ENCODE results near the gene KDM5B. TPM values are rescaled to one million over a fixed set of nuclear protein-coding genes. Genes with fewer than 3 reads are reported as not detected.

The KDM5B gene
- polyA plus RNA-seq, 1 of the 3 experiments (the other 2 are of a cell fraction): 21.7 TPM

- ChIA-PET POLR2A (no interaction called here), CTCF (no interaction called here)
- no peak overlapping the region for H3K4me2 ChIP-seq
- WGBS (ENCODE audit: low lambda C conversion rate): 100% methylated on average over 2 of the region's 2 CpGs
- no peak overlapping the region for H3K9ac ChIP-seq
- H3K4me1 ChIP-seq (ENCODE audit: control insufficient read depth in 1 of 2, insufficient read depth in 2 of 2, low read depth in 1 of 2, low read length in 1 of 2): no peaks in the 10 kb centered on the region
- no peak for TF ChIP-seq JUND (IDR thresholded peaks at IDR 0.05)
- TF ChIP-seq NFIC (IDR thresholded peaks at IDR 0.05; ENCODE audit: borderline replicate concordance): no peak
- TF ChIP-seq GABPA (IDR thresholded peaks at IDR 0.05; ENCODE audit: low read depth): no peak
- TF ChIP-seq RFX5 (IDR thresholded peaks at IDR 0.05; ENCODE audit: low read length): no peak
- TF ChIP-seq IRF3 (IDR thresholded peaks at IDR 0.05; ENCODE audit: low read depth, low read length): no peak
- TF ChIP-seq FOSL2 (IDR thresholded peaks at IDR 0.05; ENCODE audit: borderline replicate concordance, low read depth): no peak
- no peak for TF ChIP-seq MEF2A (IDR thresholded peaks at IDR 0.05; ENCODE audit: borderline replicate concordance, low read depth)
- no peak for TF ChIP-seq RAD21 (IDR thresholded peaks at IDR 0.05; ENCODE audit: low read length)
- no peak for TF ChIP-seq ELF1 (IDR thresholded peaks at IDR 0.05)
- TF ChIP-seq RCOR1 (IDR thresholded peaks at IDR 0.05; ENCODE audit: low read length): no peak
- TF ChIP-seq EP300 (IDR thresholded peaks at IDR 0.05; ENCODE audit: borderline replicate concordance in 1 of 2, low read depth in 1 of 2, low read length in 1 of 2): no peak
- H3K27me3 ChIP-seq (ENCODE audit: insufficient read depth): no peaks in the 10 kb centered on the region
- H4K20me1 ChIP-seq (ENCODE audit: insufficient read depth): no peaks in the 10 kb centered on the region
- no peak overlapping the region for H3K4me3 ChIP-seq (ENCODE audit: low read depth in 2 of 2, low read length in 1 of 2)
- peaks cover 10% of the 10 kb centered on the region for H3K79me2 ChIP-seq (ENCODE audit: insufficient read depth)
- H2AFZ ChIP-seq (ENCODE audit: low read depth): no peak overlapping the region
- H3K9me2 ChIP-seq: no peaks in the 10 kb centered on the region
- no peak overlapping the region for H3K27ac ChIP-seq (ENCODE audit: low read depth in 2 of 2, low read length in 1 of 2)
- peaks cover 15% of the 10 kb centered on the region for H3F3A ChIP-seq (replicated peaks; ENCODE audit: insufficient read depth)
- no peak for DNase-seq
- peaks cover 89 to 93% of the 10 kb centered on the region in 2 experiments for H3K36me3 ChIP-seq (replicated peaks in 1 of 2; ENCODE audit: control insufficient read depth in 1 of 2, insufficient read depth in 2 of 2, low read length in 1 of 2)
- H3K9me3 ChIP-seq: no peaks in the 10 kb centered on the region
Measured at GRCh38 chr1:202756391-202756790, 51.8 kb downstream of the KDM5B start.

GRCh38 chr1:202754293-202754692 is 53.9 kb downstream of the KDM5B start:
- POLR2A ChIA-PET: no interaction called here
- no peak for DNase-seq
- CTCF ChIA-PET: no interaction called here
- Histone ChIP-seq H3K27ac (ENCODE audit: low read depth in 2 of 2, low read length in 1 of 2) (no peak overlapping the region), H3K79me2 (ENCODE audit: insufficient read depth) (peaks cover 11% of the 10 kb centered on the region), H3K9me2 (no peaks in the 10 kb centered on the region), H3K36me3 (replicated peaks in 1 of 2; ENCODE audit: control insufficient read depth in 1 of 2, insufficient read depth in 2 of 2, low read length in 1 of 2) (peaks cover 89 to 91% of the 10 kb centered on the region in 2 experiments), H3K4me1 (ENCODE audit: control insufficient read depth in 1 of 2, insufficient read depth in 2 of 2, low read depth in 1 of 2, low read length in 1 of 2) (no peaks in the 10 kb centered on the region), H3K9ac (no peak overlapping the region), H4K20me1 (ENCODE audit: insufficient read depth) (no peaks in the 10 kb centered on the region), H3K4me3 (ENCODE audit: low read depth in 2 of 2, low read length in 1 of 2) (no peak overlapping the region), H3F3A (replicated peaks; ENCODE audit: insufficient read depth) (peaks cover 15% of the 10 kb centered on the region), H2AFZ (ENCODE audit: low read depth) (no peak overlapping the region), H3K9me3 (no peaks in the 10 kb centered on the region), H3K27me3 (ENCODE audit: insufficient read depth) (no peaks in the 10 kb centered on the region), H3K4me2 (no peak overlapping the region)
- 95% methylated on average over 2 of the region's 2 CpGs for WGBS (ENCODE audit: low lambda C conversion rate)
- TF ChIP-seq RAD21 (IDR thresholded peaks at IDR 0.05; ENCODE audit: low read length) (no peak), TCF12 (IDR thresholded peaks at IDR 0.05) (no peak), YY1 (IDR thresholded peaks at IDR 0.05; ENCODE audit: low read depth) (no peak), NFIC (IDR thresholded peaks at IDR 0.05; ENCODE audit: borderline replicate concordance) (no peak), GATA2 (CRISPR knock-in tag; IDR thresholded peaks at IDR 0.05) (no peak), REST (IDR thresholded peaks at IDR 0.05; ENCODE audit: low read depth, low read length) (no peak), IRF3 (IDR thresholded peaks at IDR 0.05; ENCODE audit: low read depth, low read length) (no peak), MXI1 (IDR thresholded peaks at IDR 0.05; ENCODE audit: low read depth, low read length) (no peak), TEAD4 (IDR thresholded peaks at IDR 0.05; ENCODE audit: borderline replicate concordance, insufficient read depth) (no peak), FOSL2 (IDR thresholded peaks at IDR 0.05; ENCODE audit: borderline replicate concordance, low read depth) (no peak), JUND (IDR thresholded peaks at IDR 0.05) (no peak), GABPA (IDR thresholded peaks at IDR 0.05; ENCODE audit: low read depth) (no peak), CHD2 (IDR thresholded peaks at IDR 0.05; ENCODE audit: low read length, partially characterized antibody) (no peak), MEF2A (IDR thresholded peaks at IDR 0.05; ENCODE audit: borderline replicate concordance, low read depth) (no peak), FOXM1 (IDR thresholded peaks at IDR 0.05; ENCODE audit: low read depth) (no peak), PBX3 (IDR thresholded peaks at IDR 0.05) (no peak), SIN3A (IDR thresholded peaks at IDR 0.05; ENCODE audit: borderline replicate concordance, low read depth, low read length) (no peak), FOXJ3 (CRISPR knock-in tag; IDR thresholded peaks at IDR 0.05) (no peak)
